ENCODE data around the gene UNC5A.

Gene UNC5A

GRCh38 chr5:176819476-176819875, 9.1 kb downstream of the UNC5A start:
- Histone ChIP-seq H3K27me3 (ENCODE audit: insufficient read depth, low read depth) (peaks cover 3% of the 10 kb centered on the region; the same call in 1 of the 2 replicates), H3K4me3 (IDR thresholded peaks at IDR 0.05; ENCODE audit: insufficient read depth, low read depth, low read length) (no peak overlapping the region), H3K27ac (no peak overlapping the region), H2AFZ (ENCODE audit: low read depth) (no peak overlapping the region), H3K36me3 (ENCODE audit: insufficient read depth) (no peaks in the 10 kb centered on the region), H3K4me1 (ENCODE audit: low read depth, poor library complexity, severe bottlenecking) (no peaks in the 10 kb centered on the region), H3K9ac (no peak overlapping the region), H4K20me1 (ENCODE audit: insufficient read depth) (no peaks in the 10 kb centered on the region), H3K79me2 (ENCODE audit: insufficient read depth, low read depth) (no peaks in the 10 kb centered on the region), H3K4me2 (no peak overlapping the region)
- TF ChIP-seq CTCF (conservative IDR thresholded peaks at IDR 0.05; ENCODE audit: low read depth, low read length): no peak

GRCh38 chr5:176820937-176821336, 10.6 kb downstream of the UNC5A start:
- TF ChIP-seq CTCF (conservative IDR thresholded peaks at IDR 0.05; ENCODE audit: low read depth, low read length): no peak
- H3K4me1 ChIP-seq (ENCODE audit: low read depth, poor library complexity, severe bottlenecking): no peaks in the 10 kb centered on the region

DNA sequence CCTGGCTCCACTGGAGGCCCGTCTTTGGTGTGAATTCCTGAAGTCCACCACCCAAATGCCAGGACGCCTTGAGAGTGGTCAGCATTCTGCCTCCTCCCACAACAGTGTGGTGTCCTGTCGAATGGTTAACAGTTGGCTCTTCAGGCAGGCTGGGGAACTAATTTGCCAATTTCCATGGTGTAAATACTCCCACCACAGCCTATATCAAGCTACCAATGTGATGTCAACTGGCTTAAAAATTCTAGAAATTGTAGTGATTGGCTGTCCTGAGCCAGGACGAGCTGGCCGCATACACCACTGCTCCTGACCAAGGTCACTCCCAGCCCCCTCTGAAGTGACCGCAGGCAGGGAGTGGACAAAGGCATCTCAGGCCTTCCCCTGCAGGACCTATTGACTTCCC, 11.1 kb downstream of the UNC5A start:
- Histone ChIP-seq H3K9ac (no peak overlapping the region), H3K36me3 (ENCODE audit: insufficient read depth) (no peaks in the 10 kb centered on the region), H3K27me3 (ENCODE audit: insufficient read depth, low read depth) (peaks cover 3% of the 10 kb centered on the region; the same call in 1 of the 2 replicates), H4K20me1 (ENCODE audit: insufficient read depth) (no peaks in the 10 kb centered on the region), H3K79me2 (ENCODE audit: insufficient read depth, low read depth) (no peaks in the 10 kb centered on the region), H3K4me2 (no peak overlapping the region), H2AFZ (ENCODE audit: low read depth) (no peak overlapping the region), H3K4me1 (ENCODE audit: low read depth, poor library complexity, severe bottlenecking) (no peaks in the 10 kb centered on the region), H3K27ac (no peak overlapping the region), H3K4me3 (IDR thresholded peaks at IDR 0.05; ENCODE audit: insufficient read depth, low read depth, low read length) (no peak overlapping the region)
- no peak for TF ChIP-seq CTCF (conservative IDR thresholded peaks at IDR 0.05; ENCODE audit: low read depth, low read length)

More at GRCh38 chr5:176820937-176821336, 10.6 kb downstream of the UNC5A start:
- peaks cover 3% of the 10 kb centered on the region; the same call in 1 of the 2 replicates for H3K27me3 ChIP-seq (ENCODE audit: insufficient read depth, low read depth)
- H3K4me2 ChIP-seq: no peak overlapping the region
- no peaks in the 10 kb centered on the region for H3K36me3 ChIP-seq (ENCODE audit: insufficient read depth)
- H2AFZ ChIP-seq (ENCODE audit: low read depth): no peak overlapping the region
- no peak overlapping the region for H3K27ac ChIP-seq
- H3K79me2 ChIP-seq (ENCODE audit: insufficient read depth, low read depth): no peaks in the 10 kb centered on the region
- no peak overlapping the region for H3K9ac ChIP-seq
- H3K4me3 ChIP-seq (IDR thresholded peaks at IDR 0.05; ENCODE audit: insufficient read depth, low read depth, low read length): no peak overlapping the region
- no peaks in the 10 kb centered on the region for H4K20me1 ChIP-seq (ENCODE audit: insufficient read depth)

- no peak for TF ChIP-seq CTCF (conservative IDR thresholded peaks at IDR 0.05; ENCODE audit: low read depth, low read length)
- Histone ChIP-seq H2AFZ (ENCODE audit: low read depth) (no peak overlapping the region), H3K79me2 (ENCODE audit: insufficient read depth, low read depth) (no peaks in the 10 kb centered on the region), H3K27me3 (ENCODE audit: insufficient read depth, low read depth) (peaks cover 3% of the 10 kb centered on the region; the same call in 1 of the 2 replicates), H3K4me3 (IDR thresholded peaks at IDR 0.05; ENCODE audit: insufficient read depth, low read depth, low read length) (no peak overlapping the region), H4K20me1 (ENCODE audit: insufficient read depth) (no peaks in the 10 kb centered on the region), H3K9ac (no peak overlapping the region), H3K36me3 (ENCODE audit: insufficient read depth) (no peaks in the 10 kb centered on the region), H3K4me1 (ENCODE audit: low read depth, poor library complexity, severe bottlenecking) (no peaks in the 10 kb centered on the region), H3K27ac (no peak overlapping the region), H3K4me2 (no peak overlapping the region)
These were observed 11.9 kb downstream of the UNC5A start for GRCh38 chr5:176822041-176822792.

All from KMS-11 (cell line).